GM19397 (cell line): ENCODE measurements around the gene THOP1.
"Not testable (repeated sequence)": the region's sequence is repeated elsewhere in the genome, so short reads cannot be mapped to it uniquely, and the experiment has no call there.

Source experiments
- ATAC-seq: cut with Tn5 transposase; IDR thresholded peaks from one replicate; pipeline ENCODE4 v1.9.1; 2021; ENCODE audit warnings: mild to moderate bottlenecking, moderate library complexity; ENCODE audit not compliant: unreplicated experiment

Gene THOP1

DNA sequence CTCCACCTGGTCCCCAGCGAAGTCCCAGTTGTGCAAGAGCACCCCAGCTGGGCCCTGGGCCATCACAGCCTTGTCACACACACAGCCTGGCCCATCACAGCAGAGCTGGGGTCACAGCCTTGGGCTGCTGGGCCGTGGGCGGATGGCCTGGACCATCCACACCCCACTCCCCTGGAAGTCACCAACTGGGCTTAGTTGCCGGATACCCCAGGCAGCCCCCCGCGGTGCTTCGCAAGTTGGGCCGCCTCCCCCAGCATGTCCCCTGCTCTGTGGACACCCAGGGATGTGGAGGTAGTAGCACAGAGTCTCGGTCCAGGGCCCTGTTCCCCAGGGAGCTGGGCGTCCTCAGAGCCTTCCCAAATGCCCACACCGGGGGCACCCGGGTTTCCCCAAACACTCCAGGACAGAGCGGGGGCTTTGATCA, 29.9 kb downstream of the THOP1 start:
- ATAC-seq, result no peak

DNA sequence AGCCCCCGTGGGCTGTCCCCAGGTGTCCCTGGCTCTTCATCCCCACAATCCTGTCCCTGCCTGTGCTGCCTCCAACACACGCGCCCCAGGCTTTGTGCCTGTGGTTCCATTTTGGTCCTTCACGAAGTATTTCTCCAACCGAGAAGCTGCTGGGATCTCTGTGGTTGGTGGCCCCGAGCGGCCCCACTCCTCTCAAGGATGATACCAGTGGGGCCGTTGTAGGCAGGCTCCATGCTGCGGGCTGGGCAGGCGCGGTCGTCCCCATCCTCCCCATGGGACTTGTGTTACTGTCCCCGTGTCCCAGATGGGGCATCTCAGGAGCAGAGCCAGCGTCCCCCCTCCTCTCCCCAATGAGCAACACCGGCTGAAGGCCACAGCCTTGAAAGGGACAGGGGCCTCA, 30.6 kb downstream of the THOP1 start:
- ATAC-seq, result no peak

DNA sequence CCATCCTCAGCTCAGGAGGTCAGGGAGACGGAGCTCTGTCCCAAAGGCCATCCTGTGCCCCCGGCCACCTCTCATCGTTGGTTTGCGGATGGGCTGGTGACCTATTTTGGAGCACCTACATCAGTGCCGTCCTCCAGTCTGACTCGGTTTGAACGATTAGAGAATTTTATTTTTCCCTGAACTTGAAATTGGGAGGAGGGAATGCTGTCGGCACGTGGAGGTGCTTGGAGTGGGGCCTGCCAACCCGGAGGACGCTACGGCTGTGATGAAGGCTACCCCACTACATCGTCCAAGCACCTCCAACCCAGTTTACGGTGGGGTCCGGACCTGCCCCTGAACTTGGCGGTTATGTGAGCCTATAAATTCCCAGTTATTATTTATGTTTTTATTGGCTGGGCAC, 31.3 kb downstream of the THOP1 start:
- ATAC-seq, result no peak

DNA sequence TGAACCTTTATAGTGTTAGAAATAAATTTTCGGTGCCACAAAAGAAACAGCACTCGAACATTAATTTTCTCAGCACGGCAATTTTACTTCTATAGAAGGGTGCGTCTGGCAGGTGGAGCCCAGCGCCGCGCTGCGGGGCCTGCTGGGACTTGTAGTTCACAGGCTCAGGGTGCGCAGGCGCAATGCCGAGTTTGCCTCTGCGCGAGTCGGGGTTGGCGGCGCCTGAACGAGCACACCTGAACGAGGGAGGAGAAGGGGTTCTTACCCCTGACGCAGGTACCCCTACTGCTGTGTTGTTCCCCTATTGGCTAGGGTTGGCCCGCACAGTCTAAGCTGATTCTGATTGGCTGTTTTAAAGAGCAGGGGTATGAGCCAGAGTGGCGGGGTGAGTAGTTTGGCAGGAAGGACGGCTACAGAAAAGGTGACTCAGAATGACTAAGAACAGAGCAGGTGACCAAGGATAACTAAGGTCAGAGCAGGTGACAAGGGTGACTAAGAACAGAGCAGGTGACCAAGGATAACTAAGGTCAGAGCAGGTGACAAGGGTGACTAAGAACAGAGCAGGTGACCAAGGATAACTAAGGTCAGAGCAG, 32.0 kb downstream of the THOP1 start:
- ATAC-seq, result not testable (repeated sequence)

DNA sequence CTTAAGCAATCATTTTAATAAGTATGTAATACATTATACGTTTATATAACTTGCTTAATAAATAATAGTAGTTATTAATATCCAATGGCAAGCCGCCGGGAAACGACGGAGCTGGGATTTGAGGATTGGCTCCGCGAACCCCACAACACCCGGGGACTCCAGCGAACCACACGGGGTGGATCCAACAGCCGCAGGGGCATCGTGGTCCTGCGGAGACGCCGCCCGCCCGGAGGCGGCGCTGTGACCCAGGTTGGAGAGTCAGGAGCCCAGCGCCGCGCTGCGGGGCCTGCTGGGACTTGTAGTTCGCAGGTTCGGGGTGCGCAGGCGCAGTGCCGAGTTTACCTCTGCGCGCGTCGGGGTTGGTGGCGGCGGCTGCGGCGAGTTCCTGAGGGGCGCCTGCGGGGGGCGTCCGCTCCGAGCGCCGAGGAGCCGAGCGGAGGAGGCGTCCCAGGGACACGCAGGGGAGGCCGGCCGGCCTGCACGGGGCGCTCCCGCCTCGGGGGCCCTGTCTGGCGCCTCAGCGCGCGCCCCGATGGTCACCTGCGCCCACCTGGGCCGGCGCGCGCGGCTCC, 34.3 kb downstream of the THOP1 start, which contains the start of gene ZNF554:
ZNF554 (plus strand) TSS at position 329 of the 572 bp plus-strand sequence; CDS start at position 533, 204 bp downstream.
- ATAC-seq, result peak; percentile 91

DNA sequence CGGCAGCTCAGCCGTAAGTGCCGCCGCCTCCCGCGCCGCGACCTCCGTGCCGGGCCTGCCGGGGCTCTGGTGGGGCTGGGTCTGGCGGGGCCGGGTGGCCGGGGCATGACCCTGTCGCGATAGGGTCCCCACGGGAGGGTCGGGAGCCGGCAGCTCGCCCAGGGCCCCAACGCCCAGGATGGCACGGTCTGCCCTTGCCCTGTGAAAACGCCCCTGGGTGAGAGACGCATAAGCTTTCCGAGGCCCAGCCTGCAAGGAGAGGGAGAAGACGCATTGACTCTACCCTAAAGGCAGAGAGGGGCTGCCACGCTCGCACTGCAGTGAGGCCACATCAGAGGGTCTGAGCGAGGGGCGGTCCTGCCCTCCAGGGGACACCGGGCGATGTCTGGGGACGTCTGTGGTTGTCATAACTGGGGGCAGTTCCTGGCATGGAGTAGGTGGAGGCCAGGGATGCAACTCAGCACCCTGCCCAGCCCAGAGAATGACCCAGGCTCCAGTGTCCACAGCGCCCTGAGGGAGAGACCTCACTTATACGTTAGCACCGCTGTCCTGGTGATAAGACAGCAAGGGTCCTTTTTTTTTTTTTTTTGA, 34.9 kb downstream of the THOP1 start:
- no peak for ATAC-seq

DNA sequence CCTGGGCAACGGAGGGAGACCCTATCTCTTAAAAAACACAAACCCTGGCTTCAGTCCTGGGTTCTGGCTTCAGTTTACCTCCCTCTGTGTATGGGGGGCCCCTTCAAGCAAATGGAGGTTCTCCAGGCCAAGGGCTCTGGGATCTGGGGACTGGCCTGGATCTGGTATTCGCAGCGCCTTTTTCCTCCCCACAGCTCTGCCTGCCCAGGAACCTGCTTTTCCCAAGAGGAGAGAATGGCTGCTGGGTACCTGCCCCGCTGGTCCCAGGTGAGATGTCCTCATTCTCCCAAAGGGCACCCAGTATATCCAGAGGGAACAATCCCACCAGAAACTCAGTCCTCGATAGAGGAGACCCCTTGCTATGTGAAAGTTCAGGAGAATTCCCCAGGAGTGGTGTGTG, 37.5 kb downstream of the THOP1 start:
- ATAC-seq, result no peak

DNA sequence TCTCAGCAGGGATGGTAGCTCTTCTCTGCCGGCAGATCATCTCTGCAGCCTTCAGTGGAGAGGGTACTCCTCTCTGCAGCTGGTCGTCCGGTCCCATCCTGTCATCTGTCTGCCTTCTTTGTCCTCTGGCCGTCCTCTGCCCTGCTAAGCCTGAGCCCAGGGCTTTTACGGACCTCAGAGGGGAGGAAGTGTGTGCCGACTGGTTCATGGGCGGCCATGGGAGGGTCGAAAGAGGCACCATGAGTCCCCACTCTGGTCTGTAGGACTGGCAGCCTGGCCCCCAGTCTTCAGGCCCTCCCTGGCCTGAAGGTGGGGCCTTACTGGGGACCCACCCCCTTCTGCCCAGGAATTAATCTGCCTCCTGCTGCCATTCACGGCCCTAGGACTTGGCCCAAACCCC, 38.3 kb downstream of the THOP1 start:
- no peak for ATAC-seq

DNA sequence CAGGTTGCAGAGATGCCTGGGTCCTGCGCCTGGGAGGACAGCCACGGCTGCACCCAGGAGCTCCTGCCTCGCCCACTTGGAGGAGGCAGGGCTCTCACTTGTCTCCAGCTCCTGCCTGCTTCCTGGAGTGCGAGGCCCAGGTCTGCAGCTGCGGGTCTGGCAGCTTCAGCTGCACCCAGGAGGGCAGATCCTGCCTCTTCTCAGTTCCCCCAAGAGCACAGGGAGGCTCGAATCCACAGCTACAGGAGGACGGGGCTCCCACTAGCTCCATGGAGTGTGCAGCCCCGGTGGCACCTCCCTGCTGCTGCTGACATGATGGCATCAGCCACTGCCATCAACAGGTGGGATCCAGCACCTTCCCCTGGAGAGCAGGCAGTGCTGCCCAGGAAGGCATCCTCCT, 38.8 kb downstream of the THOP1 start:
- no peak for ATAC-seq

DNA sequence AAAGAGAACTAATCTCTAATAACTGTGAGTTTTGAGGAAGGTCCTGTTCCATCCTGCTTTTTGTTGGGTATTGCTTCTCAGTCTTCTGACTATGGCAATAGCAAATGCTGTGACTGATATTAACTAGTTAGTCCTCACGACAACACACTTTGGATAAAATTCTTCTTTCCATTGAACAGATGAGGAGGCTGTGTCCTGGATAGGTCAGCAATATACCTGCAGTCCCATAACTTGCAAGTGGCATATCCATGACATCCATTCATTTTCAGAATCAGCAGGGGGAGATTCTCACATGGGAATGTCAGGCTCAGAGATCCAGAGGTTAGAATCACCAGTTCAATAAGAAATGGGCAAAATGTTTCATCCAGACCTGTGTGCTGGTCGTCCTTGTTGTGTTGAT, 41.7 kb downstream of the THOP1 start:
- ATAC-seq, result no peak

DNA sequence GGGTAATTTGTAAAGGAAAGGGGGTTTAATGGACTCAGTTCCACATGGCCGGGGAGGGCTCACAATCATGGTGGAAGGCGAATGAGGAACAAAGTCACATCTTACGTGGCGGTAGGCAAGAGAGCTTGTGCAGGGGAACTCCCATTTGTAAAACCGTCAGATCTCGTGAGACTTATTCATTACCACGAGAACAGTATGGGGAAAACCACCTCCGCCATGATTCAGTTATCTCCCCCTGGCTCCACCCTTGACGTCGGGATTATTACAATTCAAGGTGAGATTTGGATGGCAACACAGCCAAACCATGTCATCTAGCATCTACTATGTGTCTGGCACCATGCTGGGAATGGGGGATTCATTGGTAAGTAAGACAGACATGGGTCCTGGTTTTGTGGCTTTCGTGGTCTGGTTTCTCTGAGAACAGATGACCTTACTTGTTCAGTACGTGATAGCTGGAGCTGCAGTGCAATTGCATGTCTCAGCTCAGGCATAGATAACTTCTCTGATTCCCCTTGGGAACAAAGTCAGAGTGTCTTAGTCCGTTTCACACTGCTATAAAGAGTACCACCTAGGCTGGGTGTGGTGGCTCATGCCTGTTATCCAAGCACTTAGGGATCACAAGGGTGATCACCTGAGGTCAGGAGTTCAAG, 42.7 kb downstream of the THOP1 start:
- no peak for ATAC-seq

DNA sequence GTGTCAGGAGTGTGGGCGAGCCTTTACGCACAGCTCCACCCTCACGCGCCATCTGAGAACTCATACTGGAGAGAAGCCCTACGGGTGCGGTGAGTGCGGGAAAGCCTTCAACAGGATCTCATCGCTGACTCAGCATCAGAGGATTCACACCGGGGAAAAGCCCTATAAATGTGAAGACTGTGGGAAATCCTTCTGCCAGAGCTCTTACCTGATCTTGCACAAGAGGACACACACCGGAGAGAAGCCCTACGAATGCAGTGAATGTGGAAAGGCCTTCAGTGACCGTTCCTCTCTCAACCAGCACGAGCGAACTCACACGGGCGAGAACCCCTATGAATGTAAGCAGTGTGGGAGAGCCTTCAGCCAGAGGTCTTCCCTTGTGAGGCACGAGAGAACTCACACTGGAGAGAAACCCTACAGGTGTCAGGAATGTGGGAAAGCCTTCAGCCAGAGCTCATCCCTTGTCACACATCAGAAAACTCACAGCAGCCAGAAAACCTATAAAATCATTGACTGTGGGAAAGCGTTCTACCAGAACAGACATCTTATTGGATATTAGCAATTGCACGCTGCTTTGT, 49.1 kb downstream of the THOP1 start:
- no peak for ATAC-seq

DNA sequence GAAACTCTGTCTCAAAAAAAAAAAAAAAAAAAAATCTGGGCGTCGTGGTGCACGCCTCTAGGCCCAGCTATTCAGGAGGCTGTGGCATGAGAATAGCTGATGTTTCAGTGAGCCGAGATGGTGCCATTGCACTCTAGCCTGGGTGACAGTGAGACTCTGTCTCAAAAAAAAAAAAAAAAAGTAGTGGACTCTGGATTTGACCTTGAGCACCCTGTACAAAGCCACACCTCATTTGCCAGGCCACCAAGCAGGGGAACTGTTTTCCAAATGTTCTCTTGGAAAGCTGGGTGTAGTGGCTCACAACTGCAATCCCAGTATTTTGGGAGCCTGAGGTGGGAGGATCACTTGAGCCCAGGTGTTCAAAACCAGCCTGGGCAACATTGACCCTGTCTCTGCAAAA, 52.1 kb downstream of the THOP1 start:
- ATAC-seq, result no peak

DNA sequence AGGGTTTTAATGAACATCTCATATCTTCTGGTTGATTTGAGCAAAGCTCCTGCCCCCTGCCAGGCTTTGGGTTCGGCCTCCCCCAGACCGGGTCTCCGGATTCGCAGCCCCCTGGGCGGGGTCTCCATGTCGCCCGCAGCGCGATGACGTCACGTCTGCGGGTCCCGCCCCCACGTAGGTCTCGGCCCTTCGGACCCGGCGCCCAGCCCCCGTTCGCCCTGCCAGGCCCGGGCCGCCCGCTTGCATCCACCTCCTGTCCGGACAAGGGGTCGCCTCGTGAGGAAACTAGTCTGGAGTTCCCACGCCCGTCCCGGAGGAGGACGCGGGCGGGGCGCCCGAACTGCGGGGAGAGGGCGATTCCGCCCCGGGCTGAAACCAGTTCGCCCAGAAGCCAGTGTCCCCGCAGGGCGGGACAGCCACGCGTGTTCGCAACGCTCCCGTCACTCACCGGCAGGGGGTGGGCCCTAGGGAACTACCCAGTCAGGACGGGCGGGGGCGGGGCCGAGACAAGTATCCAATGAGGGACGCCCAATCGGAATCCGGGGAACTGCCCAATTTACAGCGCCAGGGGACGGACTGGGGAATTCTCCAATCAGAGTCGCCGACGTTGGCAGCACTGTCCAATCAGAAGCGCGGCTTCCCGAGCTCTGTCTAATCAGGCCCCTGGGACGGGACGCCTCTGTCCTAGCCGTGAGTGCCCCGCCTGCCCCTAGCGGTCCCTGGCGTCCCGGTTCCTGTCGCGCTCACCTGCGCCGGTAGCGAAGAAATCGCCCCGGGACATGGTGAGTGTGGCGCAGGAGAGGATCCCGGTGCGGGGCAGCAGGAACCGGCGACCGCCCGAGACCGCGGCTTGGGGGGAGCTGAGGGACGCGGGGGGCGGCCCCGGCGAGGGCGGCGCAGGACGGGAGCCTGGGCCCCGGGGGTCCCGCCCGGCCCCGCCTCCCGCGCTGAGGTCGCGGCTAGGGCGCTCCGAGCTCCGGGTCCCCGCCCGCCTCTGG, 55.8 kb downstream of the THOP1 start, which contains the start of gene ZNF555:
ZNF555 (plus strand) TSS at position 682 of the 998 bp plus-strand sequence; CDS start at position 780, 98 bp downstream.
- peak; percentile 93 for ATAC-seq

DNA sequence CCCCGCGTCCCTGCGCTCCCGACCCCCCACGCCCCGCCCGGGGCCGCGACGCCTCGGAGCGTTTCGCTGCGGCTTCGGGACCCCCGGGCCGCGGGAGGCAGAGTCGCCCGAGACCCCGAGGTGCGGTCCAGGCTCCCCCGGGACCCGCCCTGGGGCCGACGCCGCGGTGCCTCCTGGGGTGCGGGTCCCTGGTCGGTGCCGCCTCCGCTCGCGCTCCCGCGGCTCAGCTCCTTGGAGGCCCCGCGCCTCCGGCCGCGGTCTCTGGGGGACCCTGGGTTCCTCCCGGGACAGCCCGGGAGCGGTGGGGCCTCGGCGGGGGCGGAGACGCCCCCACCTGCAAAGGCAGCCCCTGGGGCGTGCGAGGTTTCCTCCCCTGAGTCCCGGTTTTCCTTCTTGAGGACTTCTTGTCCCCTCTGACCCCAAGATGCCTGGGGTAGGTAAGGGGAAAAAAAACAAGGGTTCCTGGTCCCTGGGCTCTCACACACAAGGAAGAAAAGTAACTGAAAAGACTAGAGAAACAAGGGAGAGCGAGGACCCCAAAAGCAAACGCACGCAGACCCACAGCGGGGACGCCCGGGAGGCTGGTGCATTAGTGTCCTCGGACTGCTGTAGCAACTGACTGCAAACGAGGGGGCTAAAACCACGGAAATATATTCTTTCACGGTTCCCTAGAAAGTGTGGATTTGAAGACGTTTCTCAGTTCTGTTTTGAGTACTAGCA, 56.7 kb downstream of the THOP1 start:
- ATAC-seq, result peak; percentile 20

DNA sequence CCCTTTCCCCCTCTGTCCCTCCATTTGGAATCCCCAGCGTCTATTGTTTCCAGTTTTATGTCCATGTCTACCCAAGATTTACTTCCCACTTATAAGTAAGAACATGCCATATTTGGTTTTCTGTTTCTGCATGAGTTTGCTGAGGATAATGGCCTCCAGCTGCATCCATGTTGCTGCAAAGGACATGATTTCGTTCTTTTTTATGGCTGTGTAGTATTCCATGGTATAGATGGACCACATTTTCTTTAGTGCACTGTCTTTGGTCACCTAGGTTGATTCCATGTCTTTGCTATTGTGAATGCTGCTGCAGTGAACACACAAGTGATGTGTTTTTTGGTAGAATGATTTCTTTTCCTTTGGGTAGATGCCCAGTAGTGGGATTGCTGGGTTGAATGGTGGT, 59.8 kb downstream of the THOP1 start:
- no peak for ATAC-seq

DNA sequence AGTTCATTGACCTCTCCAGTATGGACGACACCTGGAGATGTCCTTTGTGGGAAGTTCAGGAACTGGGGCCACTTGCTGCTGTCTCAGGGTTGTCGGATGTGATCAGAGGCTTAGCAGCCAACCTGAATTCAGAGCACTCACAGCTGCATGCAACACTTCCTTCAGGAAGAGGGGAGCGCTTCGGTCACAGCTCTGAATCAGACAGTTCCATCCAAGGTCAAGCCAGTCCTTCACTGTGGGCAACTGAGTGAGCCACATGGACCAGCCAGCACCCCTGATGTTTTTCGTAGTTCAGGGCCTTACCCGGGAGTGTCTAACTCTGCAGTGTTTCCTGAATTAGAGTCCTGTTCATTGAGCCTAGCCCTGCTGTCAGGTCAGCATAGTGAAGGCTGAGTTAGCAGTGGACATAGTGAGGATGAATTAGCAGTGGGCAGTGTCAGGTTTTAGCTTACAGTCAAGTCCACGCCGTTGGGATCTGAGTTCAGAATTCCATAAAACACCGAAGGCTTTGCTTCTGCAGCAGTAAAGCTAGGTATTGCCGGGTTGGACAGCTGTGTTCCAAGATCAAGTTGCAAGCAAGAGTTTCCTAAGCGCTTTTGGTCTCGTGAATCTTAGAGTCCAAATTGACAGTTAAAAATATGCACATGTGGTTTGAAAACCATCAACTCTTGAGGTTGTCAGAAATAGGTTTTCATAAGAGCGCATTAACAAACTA, 61.0 kb downstream of the THOP1 start:
- ATAC-seq, result no peak

DNA sequence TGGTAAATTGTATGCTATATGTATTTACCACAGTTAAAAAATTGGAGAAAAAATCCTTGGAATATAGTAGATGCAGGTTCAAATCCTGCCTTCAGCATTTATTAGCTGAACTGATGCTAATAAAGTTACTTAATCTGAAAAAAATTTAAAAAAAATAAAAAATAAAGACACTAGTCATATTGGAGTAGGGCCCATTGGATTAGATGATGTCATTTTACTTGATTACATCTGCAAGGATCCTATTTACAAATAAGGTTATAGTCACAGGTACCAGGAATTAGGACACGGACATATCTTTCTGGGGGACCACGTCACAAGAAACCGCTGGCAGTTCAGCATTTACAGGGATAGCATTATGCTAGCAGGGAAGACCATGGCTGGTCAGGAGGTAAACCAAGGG, 62.2 kb downstream of the THOP1 start:
- no peak for ATAC-seq

DNA sequence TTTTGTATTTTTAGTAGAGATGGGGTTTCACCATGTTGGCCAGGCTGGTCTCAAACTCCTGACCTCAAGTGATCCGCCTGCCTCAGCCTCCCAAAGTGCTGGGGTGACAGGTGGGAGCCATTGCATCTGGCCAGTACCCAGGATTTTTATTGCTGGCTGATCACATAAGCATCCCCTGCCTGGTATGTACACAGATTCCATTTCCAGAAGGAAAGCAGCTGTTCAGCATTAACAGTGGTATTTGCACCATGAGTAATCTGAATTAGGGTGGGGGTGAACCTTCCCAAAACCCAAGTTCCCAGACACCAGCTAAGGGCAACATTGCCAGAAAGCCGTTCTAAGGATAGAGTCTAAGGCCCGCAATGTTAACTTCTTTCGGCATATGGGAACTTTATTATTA, 63.3 kb downstream of the THOP1 start:
- ATAC-seq, result no peak
